Psoas muscle (tissue), 8 donors: ENCODE data around the gene CRB3. TPM values are rescaled to one million over a fixed set of nuclear protein-coding genes. Genes with fewer than 3 reads are reported as not detected.

ENCODE experiments used
- ATAC-seq, 4 donors: fragments of 200-7000 bp; cut with Tn5 transposase; one replicate each; pipeline ENCODE4 v1.9.1; 2020; ENCODE audit warnings: moderate library complexity in 3 of 4, mild to moderate bottlenecking in 2 of 4
- DNase-seq, 2 donors: peaks; one replicate each; pipeline ENCODE4 v3.0.0-alpha.2; 2020
- H3K27ac ChIP-seq: fragments of 200-600 bp; one replicate; pipeline ENCODE4 v1.8.0; 2022
- H3K27me3 ChIP-seq, 3 donors: fragments of 200-600 bp in 1 of 3; one replicate each; pipeline versions ENCODE4 v1.6.1 to v1.8.0; 2013 to 2022; ENCODE audit warnings: low read length in 2 of 3, mild to moderate bottlenecking in 2 of 3, moderate library complexity in 1 of 3; ENCODE audit not compliant: insufficient read depth in 3 of 3
- H3K36me3 ChIP-seq, 2 donors: fragments of 200-600 bp in 1 of 2; one replicate each; pipeline versions ENCODE4 v1.6.1 to v1.8.0; 2013 to 2022; ENCODE audit warnings: low read depth in 1 of 2, mild to moderate bottlenecking in 1 of 2, moderate library complexity in 1 of 2; ENCODE audit not compliant: insufficient read depth in 1 of 2
- H3K4me1 ChIP-seq: fragments of 200-600 bp; one replicate; pipeline ENCODE4 v1.8.0; 2022
- H3K4me3 ChIP-seq: fragments of 200-600 bp; one replicate; pipeline ENCODE4 v1.8.0; 2022; ENCODE audit warnings: mild to moderate bottlenecking
- H3K9me3 ChIP-seq: fragments of 200-600 bp; one replicate; pipeline ENCODE4 v1.8.0; 2022
- WGBS, 3 donors: extraction: QIAGEN DNeasy Blood & Tissue Kit; methylation state at CpG; one replicate each; pipeline versions ENCODE4 v1.1.6 to v1.1.7; 2013; 5-methylcytosine and 5-hydroxymethylcytosine counted together
- intact Hi-C, 2 donors: fragments of 100-400 bp; cut with DNase I; formaldehyde crosslinking; loops; one replicate each; pipeline versions ENCODE4 v1.11.0 to v1.14.2; 2022
- polyA plus RNA-seq, 3 donors: library from polyadenylated mRNA; stranded (reverse); fragments of 200-250 nt; gene quantifications; one replicate each; pipeline ENCODE4 v1.2.3, GENCODE V29; 2013
- total RNA-seq, 4 donors: library from RNA; stranded (reverse); fragmentation: NEBNext Ultra II Directional in 2 of 4; extraction: Animal tissue kit (Norgen Biotek cat#: 25700) in 2 of 4; gene quantifications; one replicate each; pipeline versions ENCODE4 v1.2.1 to v1.2.4, GENCODE V29; 2021 to 2023
- TF ChIP-seq, protein P1 (sequence below): fragments of 200-600 bp; IDR thresholded peaks from one replicate; pipeline ENCODE4 v1.8.0; 2022; ENCODE audit warnings: antibody characterized with exemption
- donor health status: healthy with polysubstance abuse.
- donor health status: DM: no; HTN: no; CAD: no; lungs with moderate emphysema.
- donor health status: Bipolar disorder and iron deficiency.
- donor health status: healthy.
- donor health status: DM: yes; HTN: yes; CAD: no.
- donor health status: DM: no; HTN: no; CAD: no.
- donor health status: DM: no; HTN: no; CAD: no.
- donor health status: DM: yes; HTN: yes; CAD: no.

The CRB3 gene
- total and polyA plus RNA-seq, 7 donors, result 0.23 to 0.38 TPM; not detected in 5

DNA sequence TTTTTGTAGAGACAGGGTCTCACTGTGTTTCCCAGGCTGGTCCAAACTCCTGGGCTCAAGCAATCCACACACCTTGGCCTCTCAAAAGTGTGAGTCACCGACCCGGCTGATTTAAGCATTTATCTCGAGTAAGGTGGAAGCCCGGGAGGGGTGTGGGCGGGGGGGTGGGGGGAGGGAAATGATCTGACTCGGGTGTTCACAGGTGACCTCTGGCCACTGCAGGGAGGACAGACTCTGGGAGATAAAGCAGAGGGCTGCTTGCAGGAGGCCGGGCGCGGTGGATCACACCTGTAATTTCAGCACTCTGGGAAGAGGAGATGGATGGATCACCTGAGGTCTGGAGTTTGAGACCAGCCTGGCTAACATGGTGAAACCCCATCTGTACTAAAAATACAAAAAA is 9.6 kb downstream of the CRB3 start:
- TF ChIP-seq, protein P1, sequence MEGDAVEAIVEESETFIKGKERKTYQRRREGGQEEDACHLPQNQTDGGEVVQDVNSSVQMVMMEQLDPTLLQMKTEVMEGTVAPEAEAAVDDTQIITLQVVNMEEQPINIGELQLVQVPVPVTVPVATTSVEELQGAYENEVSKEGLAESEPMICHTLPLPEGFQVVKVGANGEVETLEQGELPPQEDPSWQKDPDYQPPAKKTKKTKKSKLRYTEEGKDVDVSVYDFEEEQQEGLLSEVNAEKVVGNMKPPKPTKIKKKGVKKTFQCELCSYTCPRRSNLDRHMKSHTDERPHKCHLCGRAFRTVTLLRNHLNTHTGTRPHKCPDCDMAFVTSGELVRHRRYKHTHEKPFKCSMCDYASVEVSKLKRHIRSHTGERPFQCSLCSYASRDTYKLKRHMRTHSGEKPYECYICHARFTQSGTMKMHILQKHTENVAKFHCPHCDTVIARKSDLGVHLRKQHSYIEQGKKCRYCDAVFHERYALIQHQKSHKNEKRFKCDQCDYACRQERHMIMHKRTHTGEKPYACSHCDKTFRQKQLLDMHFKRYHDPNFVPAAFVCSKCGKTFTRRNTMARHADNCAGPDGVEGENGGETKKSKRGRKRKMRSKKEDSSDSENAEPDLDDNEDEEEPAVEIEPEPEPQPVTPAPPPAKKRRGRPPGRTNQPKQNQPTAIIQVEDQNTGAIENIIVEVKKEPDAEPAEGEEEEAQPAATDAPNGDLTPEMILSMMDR, result no peak
- Histone ChIP-seq H3K36me3 (no peaks in the 10 kb centered on the region), H3K27me3 (peaks cover 0 to 44% (median 19%) of the 10 kb centered on the region in 3 donors), H3K4me1 (no peaks in the 10 kb centered on the region), H3K27ac (no peak overlapping the region), H3K9me3 (no peaks in the 10 kb centered on the region), H3K4me3 (no peak overlapping the region)
- DNase-seq (no peak), ATAC-seq (no peak)
- WGBS, 3 donors, result 69 to 75% (median 73%) methylated on average over 9 of the region's 9 CpGs
- intact Hi-C loops, result no loop called here

DNA sequence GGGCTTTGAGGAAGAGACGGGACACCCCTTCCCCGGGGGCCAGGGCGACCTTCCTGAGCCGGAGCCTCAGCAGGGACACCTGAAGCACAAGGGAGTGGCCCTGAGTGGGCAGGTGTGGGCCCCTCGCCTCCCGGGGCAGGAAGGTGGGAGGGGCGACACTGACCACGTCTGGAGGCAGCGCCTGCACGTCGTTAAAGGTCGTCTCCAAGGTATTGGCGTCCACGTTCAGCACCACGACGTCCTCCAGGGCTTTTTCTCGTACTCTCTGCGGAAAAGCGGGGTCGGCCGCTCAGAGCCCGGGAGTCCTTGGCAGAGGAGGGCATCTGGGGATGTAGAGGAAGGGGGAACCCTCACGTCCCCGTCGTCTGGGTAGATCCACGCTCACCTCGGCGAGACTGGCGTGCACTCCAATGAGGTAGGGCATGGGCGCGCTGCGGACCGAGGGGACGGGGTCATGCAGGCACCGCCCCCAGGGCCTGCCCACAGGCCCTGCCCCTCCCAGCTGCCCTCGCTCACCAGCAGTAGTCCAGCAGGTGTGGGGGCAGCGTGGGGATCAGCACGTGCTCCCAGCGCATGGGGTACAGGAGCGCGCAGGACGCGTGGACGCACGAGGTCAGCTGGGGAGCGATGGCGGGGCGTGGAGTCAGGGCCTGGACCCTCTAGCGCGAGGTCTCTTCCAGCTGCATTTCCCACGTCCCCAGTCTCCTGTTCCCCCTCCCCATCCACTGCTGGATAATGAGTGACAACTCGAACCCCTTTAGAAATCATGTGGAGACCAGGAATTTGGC is 11.4 kb downstream of the CRB3 start:
- ATAC-seq, result peak in 1 of 4 donors; percentile 14
- DNase-seq, result peak in 1 of 2 donors; percentile 24
- WGBS, 3 donors, result 4 to 9% (median 8%) methylated on average over 51 to 52 of the region's 52 CpGs
- Histone ChIP-seq H3K4me1 (no peaks in the 10 kb centered on the region), H3K27me3 (peaks cover 0 to 48% (median 19%) of the 10 kb centered on the region in 3 donors), H3K4me3 (peak overlapping the region; percentile 33), H3K36me3 (no peaks in the 10 kb centered on the region), H3K27ac (no peak overlapping the region), H3K9me3 (no peaks in the 10 kb centered on the region)
- TF ChIP-seq, protein P1, result no peak
- intact Hi-C loops, result no loop called here

DNA sequence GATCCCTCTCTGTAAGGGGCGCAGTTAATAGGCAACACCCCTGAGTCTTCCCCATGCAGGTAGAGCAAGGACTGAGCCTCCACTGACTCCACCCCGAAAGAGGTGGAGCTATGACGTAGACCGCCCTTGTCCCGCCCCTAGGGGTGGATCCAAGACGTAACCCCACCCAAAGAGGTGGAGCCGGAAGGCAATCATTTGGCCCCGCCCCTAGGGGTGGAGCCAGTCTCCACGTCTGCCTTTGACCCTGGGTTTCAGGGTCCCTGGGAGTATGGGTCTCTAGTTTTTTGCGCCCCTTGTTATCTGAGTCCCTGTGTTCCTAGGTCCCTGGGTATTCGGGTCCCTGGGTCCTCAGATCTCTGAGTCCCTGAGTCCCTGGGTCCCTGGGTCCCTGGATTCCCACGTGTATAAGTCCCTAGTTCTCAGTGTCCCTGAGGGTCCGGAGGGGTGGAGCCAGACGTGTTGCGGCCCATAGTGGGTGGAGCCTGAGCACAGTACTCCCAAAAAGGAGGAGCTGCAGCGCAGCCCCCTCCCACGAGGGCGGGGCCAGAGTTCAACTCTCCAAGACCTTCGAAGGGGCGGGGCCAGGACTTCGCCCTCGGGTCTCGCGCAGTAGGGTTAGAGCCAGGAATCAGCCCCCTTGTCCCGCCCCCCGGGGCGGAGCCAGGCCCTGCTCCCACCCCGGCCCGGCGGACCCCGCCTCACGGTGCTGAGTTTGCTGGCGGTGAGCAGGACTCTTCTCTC is 12.3 kb downstream of the CRB3 start:
- DNase-seq (peak; percentile 65 to 71), ATAC-seq (peak; percentile 83 to 97 (median 89))
- Histone ChIP-seq H3K9me3 (no peaks in the 10 kb centered on the region), H3K27ac (no peak overlapping the region), H3K4me1 (no peaks in the 10 kb centered on the region), H3K27me3 (peaks cover 0 to 46% (median 16%) of the 10 kb centered on the region in 3 donors), H3K36me3 (no peaks in the 10 kb centered on the region), H3K4me3 (peak overlapping the region; percentile 33)
- intact Hi-C loops, result no loop called here
- 5 to 9% (median 6%) methylated on average over 29 to 33 of the region's 33 CpGs for whole genome bisulfite sequencing, 3 donors
- TF ChIP-seq, protein P1, result no peak

DNA sequence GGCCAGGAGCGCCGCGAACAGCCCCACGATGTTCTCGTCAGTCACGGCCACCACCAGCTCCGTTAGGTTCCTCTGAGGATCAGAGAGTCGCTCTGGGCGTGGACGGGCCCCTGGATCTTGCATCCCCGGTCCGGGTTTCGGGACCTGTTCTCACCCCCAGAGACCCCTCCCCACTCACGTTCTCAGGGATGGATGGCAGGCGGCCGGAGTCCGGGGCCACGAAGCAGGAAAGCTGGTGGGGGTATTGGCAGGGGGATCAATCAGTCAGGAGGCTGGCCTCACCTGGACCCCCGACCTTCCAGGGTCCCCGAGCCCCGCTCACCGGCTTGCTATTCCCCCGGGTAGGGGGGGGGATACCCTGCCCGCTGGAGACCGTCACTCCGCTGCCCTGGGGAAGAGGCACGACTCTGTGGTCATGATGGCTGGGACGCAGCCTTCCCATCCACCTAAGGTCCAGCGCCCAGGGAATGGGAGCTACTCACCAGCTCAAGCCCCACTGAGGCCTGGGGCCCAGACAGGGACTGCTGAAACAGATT is 12.9 kb downstream of the CRB3 start:
- WGBS, 3 donors, result 13 to 17% (median 15%) methylated on average over 28 to 29 of the region's 29 CpGs
- no peak overlapping the region for H3K27ac ChIP-seq
- TF ChIP-seq, protein P1, result no peak
- no peaks in the 10 kb centered on the region for H3K36me3 ChIP-seq
- peak overlapping the region; percentile 33 for H3K4me3 ChIP-seq
- H3K27me3 ChIP-seq, result peaks cover 0 to 52% (median 18%) of the 10 kb centered on the region in 3 donors
- H3K4me1 ChIP-seq, result no peaks in the 10 kb centered on the region
- ATAC-seq (no peak), DNase-seq (no peak)
- intact Hi-C loops, result no loop called here
- H3K9me3 ChIP-seq, result no peaks in the 10 kb centered on the region
